ENCODE measurements around the gene ZNF532. TPM values are rescaled to one million over a fixed set of nuclear protein-coding genes. Genes with fewer than 3 reads are reported as not detected.
A peak's percentile ranks its signal among the peaks of the same experiment; 100 is the strongest.

ZNF532 gene
- total RNA-seq, 1 donor from 2014 or later, result 49.4 TPM

DNA sequence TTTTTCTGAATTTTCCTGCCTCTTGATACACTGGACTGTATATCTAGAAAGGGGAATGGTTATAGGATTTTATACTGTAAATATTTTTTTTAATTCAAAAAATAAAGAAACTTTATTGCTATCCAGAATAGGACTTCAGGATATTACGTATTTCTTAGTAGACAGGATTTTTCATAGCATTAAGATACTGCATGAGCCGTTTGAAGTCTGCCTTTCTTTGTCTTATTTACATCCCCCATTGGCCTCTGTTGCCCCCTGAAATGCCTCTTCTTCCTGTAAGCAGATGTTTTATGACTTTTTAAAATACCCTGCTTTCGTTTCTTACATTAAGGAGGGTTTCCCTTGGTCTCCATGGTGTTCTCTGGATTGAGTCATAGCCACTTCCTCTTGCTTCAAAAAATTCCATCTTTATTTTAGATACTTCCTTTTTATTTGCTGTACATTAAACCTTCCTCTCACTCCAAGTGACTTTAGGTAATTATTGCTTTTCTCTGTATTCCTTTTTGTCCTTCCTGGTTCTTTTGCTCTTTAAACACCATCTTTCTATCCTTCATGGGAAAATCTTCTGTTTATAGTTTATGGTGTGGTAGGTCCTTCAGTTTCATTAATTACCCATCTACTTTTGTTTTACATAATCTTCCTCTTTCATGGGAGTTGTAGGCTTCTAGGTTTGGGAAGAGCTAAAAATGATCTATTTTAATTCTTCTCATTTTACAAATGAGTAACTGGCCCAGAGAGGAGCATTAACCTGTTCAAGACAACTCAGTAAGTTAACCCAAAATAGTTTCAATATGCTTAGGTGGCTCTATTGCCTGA is 72.6 kb downstream of the ZNF532 start:
- DNase-seq (ENCODE audit: low read depth), result peak; percentile 12

DNA sequence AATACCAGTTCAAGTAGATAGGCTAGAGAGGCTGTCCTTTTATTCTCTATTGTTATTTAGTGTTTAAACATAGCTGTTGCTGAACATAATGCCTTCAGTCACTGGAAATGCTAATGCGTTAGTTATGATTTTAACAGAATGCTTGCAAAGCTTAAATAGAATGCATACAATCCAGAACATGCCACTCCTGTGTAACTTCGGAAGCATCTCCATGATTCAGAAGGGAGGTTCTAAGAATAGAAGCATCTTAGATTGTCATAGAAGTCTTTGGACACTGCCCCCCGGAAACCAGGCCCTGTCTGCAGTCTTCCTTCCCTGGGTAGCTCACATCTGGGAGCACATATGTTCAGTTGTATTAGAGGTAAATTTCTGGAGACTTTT is 73.2 kb downstream of the ZNF532 start:
- DNase-seq (ENCODE audit: low read depth), result no peak

DNA sequence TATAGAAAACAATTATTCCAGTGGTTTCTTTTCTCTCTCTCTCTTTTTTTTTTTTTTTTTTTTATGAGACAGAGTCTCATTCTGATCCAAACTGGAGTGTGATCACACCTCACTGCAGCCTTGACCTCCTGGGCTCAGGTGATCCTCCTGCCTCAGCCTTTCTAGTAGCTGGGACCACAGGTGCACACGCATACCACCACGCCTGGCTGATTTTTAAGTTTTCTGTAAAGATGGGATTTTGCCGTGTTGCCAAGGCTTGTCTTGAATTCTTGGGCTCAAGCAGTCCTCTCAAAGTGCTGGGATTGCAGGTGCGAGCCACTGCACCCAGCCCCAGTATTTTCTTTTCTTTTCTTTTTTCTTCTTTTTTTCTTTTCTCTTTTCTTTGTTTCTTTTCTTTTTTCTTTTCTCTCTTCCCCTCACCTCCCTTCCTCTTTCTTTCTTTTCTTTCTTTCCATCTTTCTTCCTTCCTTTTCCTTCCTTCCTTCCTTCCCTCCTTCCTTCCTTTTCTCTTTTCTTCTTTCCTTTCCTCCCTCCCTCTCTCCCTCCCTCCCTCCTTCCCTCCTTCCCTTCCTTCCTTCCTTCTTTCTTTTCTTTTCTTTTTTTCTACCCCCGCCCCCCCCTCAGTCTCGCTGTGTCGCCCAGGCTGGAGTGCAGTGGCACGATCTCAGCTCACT is 76.9 kb downstream of the ZNF532 start:
- no peak for DNase-seq (ENCODE audit: low read depth)

DNA sequence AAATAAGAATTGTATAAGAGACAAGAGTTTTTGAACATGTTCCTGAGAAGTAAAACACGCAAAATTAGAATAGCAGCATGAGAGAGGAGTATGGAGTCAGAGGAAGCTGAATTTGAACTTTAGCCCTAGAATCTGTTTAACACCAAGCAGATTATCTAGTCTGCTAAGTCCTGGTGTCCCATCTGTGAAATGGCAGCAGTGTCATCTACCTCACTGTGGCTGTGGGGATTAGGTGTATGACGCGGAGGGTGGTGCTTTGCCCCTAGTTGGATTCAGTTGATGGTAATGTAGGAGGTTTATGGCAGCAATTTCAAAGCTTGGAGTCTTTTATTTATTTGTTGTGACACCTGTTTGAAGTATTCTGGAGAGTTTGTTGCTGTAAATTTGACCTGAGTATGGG is 79.2 kb downstream of the ZNF532 start:
- no peak for DNase-seq (ENCODE audit: low read depth)

DNA sequence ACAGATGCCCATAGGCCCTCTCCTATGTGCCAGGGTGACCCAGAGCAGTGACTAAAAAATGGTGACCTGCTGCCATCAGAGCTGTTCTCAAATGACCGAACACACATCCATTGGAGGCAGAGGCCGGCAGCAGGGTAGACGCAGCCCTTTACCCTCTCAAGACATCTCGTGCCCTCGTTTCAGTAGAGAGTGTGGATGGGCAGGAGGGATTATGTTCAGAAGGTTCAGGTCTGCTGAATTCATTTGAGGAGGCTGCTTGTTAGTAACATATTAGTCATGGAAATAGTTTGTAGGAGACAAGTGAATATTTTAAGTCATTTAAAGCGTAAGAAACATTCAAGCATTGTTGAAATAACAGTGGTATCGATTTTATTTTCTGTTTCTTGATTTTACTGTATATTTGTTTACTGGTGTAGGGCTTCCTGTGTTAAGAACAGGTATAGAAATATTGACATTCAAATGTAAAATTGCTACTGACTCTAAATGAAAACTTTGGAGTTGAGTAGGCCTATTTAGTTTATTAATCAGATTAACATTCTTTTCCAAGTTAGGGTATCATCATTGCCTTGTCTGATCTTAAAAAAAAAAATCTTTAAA is 82.6 kb downstream of the ZNF532 start:
- no peak for DNase-seq (ENCODE audit: low read depth)

DNA sequence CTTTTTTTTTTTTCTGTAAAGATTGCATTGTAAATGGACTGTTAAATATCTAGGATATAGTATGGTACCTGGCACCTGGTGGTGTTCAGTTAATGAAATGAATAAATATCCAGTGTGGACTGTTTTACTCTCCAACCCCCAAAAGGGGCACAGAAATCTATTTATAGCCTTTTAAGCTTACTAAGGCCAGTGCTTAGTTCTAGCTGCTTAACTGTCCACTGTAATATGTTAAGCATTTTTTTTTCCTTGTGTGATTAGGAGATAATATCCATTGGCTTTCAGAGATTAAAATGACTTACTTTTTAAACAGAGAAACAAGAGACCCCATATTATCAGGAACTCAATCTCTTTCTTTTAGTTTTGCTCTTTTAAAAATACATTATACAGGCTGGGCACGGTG is 84.4 kb downstream of the ZNF532 start:
- no peak for DNase-seq (ENCODE audit: low read depth)

DNA sequence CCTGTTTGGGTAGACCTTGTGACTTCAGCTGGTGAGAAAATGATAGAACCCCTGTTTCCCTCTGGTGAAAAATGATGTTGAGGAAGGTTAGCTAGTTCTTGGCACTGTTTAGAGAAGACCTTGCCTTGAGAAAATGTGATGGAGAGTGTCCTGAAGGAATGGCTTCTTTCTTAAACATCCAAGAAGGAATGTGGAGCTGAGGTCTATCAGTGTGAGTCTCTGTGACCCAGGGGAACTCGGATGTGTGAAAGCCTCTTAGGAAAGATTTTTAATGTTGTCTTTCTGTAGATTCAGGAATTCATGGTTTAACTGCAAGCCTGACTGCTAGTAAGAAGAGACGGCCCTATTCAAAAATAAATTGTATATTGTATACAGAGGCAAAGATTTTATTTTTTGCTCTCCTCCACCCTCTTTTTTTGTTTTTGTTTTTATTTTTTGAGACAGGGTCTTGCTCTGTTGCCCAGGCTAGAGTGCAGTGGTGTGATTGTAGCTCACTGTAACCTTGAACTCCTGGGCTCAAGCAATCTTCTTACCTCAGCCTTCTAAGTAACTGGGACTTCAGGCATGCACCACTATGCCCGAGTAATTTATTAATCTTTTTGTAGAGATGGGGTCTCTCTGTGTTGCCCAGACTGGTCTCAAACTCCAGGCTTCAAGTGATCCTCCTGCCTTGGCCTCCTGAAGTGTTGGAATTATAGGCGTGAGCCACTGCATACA is 87.5 kb downstream of the ZNF532 start:
- no peak for DNase-seq (ENCODE audit: low read depth)

DNA sequence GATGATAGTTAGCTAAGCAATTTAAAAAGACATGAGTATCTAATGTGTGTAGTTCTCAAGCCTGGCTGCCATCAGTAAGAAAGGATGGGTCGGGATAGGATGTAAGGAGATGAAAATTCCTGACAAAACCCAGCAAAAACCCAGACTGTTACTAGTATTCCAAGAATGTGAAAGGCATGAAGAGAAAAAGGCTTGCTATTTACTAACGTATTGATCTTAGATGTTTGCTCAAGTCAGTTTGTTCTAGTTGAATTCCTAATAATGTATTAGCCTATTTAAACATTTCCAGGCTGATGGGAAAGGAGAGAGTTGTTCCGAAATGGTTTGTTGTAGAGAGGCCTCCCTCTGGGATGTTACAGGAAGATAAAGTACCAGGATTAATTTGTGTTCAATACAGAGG is 88.2 kb downstream of the ZNF532 start:
- DNase-seq (ENCODE audit: low read depth), result no peak

DNA sequence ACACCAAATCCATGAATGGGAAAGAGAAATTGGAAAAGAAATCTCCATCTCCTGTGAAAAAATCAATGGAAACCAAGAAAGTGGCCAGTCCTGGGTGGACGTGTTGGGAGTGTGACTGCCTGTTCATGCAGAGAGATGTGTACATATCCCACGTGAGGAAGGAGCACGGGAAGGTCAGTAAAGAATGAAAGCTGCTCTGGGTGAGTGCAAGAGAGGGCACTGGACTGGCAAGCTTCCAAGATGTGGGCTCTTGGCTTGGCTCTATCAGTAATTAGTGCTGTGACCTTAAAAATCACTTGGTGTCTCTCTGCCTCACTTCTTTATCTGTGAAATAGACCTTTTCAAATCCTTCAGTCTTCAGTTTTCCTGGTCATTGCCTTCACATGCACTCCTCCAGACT is 89.0 kb downstream of the ZNF532 start:
- DNase-seq (ENCODE audit: low read depth), result peak; percentile 23

DNA sequence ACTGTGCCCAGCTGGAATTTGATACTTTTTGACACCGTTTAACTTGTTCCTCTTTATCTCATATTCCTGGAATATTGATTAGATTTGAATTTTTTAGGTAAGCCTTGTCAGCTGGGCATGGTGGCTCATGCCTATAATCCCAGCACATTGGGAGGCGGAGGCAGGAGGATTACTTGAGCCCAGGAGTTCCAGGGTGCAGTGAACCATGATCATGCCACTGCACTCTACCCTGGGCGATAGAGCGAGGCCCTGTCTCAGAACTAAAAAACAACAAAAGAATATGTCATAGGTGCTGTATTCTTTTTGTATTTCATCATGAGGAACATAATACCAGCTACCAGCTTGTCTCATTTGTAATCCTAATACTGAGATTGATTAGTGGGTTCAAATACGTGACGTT is 90.3 kb downstream of the ZNF532 start:
- DNase-seq (ENCODE audit: low read depth), result no peak

DNA sequence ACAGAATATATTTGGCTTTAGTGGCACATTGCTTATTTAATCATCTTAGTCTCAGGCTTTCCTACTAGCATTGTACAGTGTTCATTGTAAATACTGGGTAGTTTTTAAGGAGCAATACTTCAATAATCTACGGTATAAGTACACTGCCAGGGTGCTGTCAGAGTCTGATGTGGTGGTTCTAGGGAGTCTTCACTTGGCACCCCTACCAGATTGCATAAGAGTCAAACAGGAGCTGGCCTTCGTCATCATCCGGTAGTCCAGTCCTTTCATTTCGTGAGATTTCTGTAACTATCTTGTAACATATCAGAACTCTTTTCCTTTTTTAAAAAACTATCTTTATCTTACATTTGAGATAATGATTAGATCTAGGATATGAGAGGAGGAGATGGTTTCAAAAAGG is 91.1 kb downstream of the ZNF532 start:
- DNase-seq (ENCODE audit: low read depth), result no peak

DNA sequence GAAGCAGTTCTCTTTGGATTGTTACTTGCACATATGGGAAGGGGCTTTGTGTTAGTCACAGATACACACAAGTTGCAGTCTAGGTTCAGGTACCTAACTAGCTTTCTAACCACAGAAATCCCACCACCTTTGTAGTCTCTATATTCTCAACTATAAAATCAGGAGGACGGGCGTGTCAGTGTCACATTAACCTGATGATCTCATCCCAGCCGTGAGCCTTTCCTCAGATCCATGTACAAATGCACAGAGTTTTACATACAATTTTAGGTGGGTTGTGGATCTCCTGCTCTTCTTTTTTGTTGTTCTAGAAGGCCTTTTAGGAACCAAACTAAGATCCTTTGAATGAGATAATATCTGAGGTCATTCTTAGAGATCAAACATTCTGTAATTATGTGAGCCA is 94.0 kb downstream of the ZNF532 start:
- no peak for DNase-seq (ENCODE audit: low read depth)

DNA sequence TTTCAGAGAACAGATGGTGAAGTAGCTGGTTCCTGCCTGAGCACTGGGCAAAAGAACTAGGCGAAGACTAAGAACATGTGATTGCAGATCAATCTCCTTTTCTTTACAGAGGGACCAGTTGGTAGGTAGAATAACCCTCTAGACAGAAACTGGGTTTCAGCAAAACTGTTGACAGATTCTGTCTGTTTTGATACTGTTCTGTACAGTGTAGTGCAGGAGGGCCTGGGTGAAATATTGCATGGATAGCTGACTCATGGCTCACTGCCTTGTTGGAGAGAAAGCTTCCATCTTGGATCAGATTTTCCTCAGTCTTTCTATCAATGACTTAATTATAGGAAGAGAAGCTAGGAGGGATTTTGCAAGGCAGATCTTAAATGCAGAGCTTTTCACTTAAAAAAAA is 95.8 kb downstream of the ZNF532 start:
- DNase-seq (ENCODE audit: low read depth), result no peak

DNA sequence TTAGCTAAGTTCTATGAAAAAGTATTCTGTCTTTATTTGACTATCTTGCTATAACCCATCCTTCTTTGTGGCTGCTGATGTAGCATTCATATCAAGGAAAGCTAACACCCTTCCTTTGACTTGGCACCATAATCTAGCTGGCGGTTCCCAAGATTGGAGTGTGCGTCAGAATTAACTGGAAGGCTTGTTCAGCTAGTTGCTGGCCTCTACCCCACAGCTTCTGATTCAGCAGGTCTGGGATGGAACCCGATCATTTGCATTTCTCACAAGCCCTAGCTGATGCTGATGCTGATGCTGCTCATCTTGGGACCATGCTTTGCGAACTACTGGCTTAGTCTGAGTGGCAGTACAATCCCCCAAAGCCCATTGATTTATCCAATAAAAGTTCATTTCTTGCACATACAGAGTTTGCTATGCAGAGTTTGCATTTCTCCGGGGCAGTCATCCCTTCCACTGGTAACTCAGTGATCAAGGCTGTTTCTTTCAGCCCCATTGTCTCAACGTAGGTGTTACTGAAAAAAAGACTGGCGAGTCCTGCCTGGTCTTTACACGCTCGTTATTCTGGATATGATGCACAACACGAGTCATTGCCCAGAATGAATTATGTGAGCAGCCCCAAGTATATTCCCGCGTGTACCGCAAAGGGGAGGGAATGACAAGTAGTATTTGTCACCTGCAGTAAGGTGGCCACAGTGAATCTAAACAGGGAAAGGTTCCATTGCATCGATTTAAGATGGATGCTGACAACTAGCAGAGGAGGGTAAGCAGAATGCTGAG is 96.5 kb downstream of the ZNF532 start:
- no peak for DNase-seq (ENCODE audit: low read depth)

DNA sequence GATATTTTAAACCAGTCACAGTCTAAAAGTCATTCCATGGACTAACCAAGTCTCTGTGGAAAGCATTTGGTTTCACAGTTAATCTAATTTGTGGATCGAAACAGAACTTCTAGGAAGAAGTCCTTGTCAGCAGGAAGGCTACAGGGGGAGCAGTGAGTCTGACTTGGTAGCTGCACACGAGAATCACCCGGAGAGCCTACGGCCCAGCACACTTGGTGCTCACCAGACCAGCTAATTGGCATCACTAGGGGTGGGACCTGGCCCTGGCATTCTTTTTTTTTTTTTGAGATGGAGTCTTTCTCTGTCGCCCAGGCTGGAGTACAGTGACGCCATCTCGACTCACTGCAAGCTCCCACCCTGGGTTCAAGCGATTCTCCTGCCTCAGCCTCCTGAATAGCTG is 97.7 kb downstream of the ZNF532 start:
- DNase-seq (ENCODE audit: low read depth), result no peak

DNA sequence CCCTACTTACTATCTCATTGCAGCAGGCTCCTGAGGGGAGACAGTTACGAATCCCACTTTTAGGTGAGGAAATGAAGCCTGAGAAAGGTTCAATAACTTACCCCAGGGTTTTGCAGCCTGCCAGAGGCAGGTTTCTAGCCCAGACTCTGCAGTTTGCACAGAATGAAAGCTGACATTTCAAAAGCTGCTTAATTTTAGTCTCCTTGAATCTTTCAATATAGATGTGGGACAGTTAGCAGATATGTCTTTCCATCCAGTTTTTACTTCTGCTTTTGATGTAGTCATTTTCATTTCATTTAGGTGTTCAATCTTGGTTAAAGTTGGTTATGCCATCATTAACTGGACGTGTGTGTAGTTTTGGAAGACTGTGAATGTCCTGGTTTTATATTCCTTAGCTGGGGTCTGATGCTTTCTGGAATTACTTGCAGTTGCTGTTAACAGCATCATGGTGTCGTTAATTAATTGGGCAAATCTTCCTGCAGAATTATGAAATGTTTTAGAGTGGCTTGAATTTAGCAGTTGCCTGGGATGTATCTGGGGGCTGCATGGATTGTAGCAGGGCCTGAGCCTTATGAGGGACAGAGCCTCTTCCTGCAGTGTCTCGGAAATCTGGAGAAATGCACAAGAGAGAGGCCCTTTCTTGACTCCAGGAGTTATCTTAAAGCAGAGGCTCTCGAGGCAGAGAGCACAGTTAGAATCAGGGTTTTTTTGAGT is 100.8 kb downstream of the ZNF532 start:
- DNase-seq (ENCODE audit: low read depth), result no peak

DNA sequence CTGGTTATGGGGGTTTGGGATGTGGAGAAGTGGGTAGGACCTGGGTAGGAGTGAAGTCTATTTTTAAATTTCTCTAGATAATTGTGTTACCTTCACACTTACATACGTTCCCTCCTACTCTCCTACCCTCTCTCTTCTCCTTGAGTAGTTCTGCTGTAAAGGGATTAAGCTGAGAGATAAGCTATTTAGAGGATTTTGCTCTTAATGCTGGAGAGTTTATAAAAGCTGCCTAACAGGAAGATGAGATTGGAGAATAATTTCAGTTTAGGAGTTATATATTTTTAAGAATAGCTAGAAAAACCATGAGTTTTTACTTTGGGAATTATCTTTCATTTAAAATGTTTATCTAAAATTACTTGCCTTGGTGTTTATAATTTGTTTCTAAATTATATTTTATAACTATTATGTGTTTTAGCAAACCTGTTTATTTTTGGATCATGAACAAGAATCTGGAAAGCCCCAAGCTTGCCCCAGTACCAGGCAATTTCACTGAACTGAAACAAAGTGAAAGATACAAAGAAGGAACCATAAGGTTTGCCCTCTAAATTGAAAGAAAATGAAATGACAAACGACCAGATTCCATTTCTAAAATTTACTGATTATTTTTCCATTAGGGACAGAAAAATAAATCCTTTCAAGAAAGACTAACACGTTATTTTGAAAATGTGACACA is 101.5 kb downstream of the ZNF532 start:
- DNase-seq (ENCODE audit: low read depth), result no peak

DNA sequence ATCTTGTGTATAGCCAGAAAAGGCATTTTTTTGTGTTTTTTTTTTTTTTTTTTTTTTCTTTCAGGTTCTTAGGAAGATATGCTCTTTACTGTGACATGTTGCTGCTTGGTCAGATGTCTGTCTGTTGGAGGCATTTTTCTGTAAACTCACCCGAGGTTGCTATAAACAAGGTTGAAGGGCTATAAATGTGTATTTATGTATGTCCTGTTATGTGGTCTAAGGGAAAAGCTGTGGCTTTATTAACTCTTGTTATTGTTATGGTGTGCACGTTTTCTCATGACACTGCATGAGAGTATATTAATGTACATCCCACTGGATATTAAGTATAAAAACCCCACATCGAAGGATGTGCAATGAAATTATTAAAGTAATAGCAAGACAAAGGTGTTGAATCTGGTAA is 102.0 kb downstream of the ZNF532 start:
- no peak for DNase-seq (ENCODE audit: low read depth)

DNA sequence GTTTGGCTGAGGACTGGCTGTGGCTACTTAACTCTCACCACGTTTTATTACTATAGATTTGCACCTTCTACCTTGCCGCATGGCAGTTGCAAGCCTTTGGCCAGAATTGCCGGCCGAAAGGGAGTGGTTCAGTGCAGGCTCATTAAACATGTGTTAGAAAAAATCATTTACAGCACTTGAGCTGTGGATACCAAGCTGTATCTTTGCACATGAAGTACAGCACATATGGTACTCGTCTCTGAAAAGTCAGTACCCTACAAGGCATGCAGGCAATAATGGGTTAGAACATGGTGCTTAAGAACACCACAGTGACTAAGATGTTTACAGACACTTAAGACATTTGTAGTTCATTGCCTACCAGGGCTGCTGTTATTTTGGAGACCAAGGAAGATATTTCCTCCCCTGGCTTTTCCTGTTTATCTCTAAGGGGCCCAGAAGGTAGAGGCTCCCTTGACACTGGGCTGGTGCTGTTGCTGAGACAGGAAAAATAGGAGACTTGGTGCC is 103.1 kb downstream of the ZNF532 start:
- no peak for DNase-seq (ENCODE audit: low read depth)
